ENCODE data around the gene HOXC5.

GRCh38 chr12:54046809-54047159 lies 13.9 kb downstream of the HOXC5 start:
- TF ChIP-seq EP300 (IDR thresholded peaks at IDR 0.05) (no peak), CTCF (IDR thresholded peaks at IDR 0.05) (no peak)
